Measurements from ENCODE around the gene ATG9B. TPM values are rescaled to one million over a fixed set of nuclear protein-coding genes. Genes with fewer than 3 reads are reported as not detected.

The ATG9B gene
- total and polyA plus RNA-seq, 4 donors = 2.3 to 21.3 (median 12.1) TPM

- 94% methylated on average over 14 of the region's 14 CpGs for WGBS (ENCODE audit: insufficient coverage)
- Histone ChIP-seq H3K4me1 (ENCODE audit: control insufficient read depth, insufficient read depth, low read length) (peaks cover 27% of the 10 kb centered on the region), H3K9me3 (ENCODE audit: control insufficient read depth, insufficient read depth, low read length) (no peaks in the 10 kb centered on the region), H3K4me3 (ENCODE audit: low read depth, low read length) (no peak overlapping the region), H3K36me3 (ENCODE audit: control insufficient read depth, insufficient read depth, low read length) (peaks cover 70% of the 10 kb centered on the region), H3K27ac (ENCODE audit: low read depth, low read length) (no peak overlapping the region), H3K27me3 (ENCODE audit: control insufficient read depth, insufficient read depth, low read length) (peaks cover 2% of the 10 kb centered on the region)
- no peak for DNase-seq (ENCODE audit: low read depth in 4 of 6, low spot score in 6 of 6)
Measured at GRCh38 chr7:151065516-151065915, 41.2 kb upstream of the ATG9B start.

DNA sequence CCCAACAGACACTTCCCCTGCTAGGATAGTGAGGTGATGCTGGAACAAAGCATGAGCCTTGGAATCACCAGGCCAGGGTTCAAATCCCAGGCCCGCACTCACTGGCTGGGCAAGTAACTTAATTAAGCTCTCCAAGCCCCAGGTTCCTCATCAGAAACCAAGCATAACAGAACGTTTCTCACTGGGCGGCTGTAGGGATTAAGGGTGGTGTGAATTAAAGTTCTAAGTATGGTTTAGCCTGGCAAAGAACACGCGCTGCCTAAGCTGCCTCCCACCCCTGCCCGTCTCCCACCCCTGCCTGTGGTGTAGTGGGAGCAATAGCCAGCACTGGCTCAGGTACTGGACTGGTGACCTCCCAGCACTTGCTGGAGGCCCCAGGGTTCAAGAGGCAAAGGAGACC lies 40.7 kb upstream of the ATG9B start:
- H3K36me3 ChIP-seq (ENCODE audit: control insufficient read depth, insufficient read depth, low read length) = peaks cover 65% of the 10 kb centered on the region
- peaks cover 33% of the 10 kb centered on the region for H3K4me1 ChIP-seq (ENCODE audit: control insufficient read depth, insufficient read depth, low read length)
- no peaks in the 10 kb centered on the region for H3K9me3 ChIP-seq (ENCODE audit: control insufficient read depth, insufficient read depth, low read length)
- WGBS (ENCODE audit: insufficient coverage) = 83% methylated on average over 2 of the region's 6 CpGs
- H3K4me3 ChIP-seq (ENCODE audit: low read depth, low read length) = no peak overlapping the region
- H3K27me3 ChIP-seq (ENCODE audit: control insufficient read depth, insufficient read depth, low read length) = peaks cover 2% of the 10 kb centered on the region
- no peak for DNase-seq (ENCODE audit: low read depth in 4 of 6, low spot score in 6 of 6)
- H3K27ac ChIP-seq (ENCODE audit: low read depth, low read length) = no peak overlapping the region

DNA sequence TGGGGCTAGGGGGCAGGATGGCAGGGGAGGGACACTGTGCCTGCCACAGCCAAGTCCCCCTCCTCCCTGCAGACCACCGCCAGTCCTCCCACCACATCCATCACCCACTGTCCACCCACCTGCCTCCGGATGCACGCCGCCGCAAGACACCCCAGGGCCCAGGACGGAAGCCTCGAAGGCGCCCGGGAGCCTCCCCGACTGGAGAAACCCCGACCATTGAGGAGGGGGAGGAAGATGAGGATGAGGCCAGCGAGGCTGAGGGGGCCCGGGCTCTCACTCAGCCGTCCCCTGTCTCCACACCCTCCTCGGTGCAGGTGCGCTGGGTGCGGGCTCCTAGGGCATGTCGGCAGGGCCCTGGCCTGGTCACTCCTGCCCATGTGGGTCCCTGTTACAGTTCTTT lies 40.2 kb upstream of the ATG9B start:
- WGBS (ENCODE audit: insufficient coverage) = 95% methylated on average over 15 of the region's 18 CpGs
- DNase-seq (ENCODE audit: low read depth in 4 of 6, low spot score in 6 of 6) = no peak
- Histone ChIP-seq H3K36me3 (ENCODE audit: control insufficient read depth, insufficient read depth, low read length) (peaks cover 59% of the 10 kb centered on the region), H3K9me3 (ENCODE audit: control insufficient read depth, insufficient read depth, low read length) (no peaks in the 10 kb centered on the region), H3K27me3 (ENCODE audit: control insufficient read depth, insufficient read depth, low read length) (peaks cover 2% of the 10 kb centered on the region), H3K4me1 (ENCODE audit: control insufficient read depth, insufficient read depth, low read length) (peaks cover 36% of the 10 kb centered on the region), H3K4me3 (ENCODE audit: low read depth, low read length) (no peak overlapping the region), H3K27ac (ENCODE audit: low read depth, low read length) (no peak overlapping the region)

DNA sequence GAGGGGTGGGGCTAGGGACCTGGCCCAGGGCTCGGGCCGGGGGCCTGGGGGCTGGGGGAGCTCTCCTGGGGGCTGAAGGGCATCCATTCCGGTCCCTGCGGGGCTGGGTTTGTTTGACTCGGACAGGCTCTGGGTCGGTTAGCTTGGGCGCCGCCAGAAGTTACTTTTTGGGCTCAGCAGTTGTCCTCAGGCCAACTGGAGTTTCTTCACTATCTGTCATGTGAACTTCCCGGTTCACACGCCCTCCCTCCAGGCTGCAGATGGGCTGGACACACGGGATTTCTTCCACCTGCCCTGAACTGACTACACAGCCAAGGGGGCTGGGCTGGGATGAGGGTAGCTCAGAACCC lies 38.9 kb upstream of the ATG9B start:
- WGBS (ENCODE audit: insufficient coverage) = 39% methylated on average over 10 of the region's 11 CpGs
- no peaks in the 10 kb centered on the region for H3K9me3 ChIP-seq (ENCODE audit: control insufficient read depth, insufficient read depth, low read length)
- H3K4me3 ChIP-seq (ENCODE audit: low read depth, low read length) = no peak overlapping the region
- peaks cover 47% of the 10 kb centered on the region for H3K4me1 ChIP-seq (ENCODE audit: control insufficient read depth, insufficient read depth, low read length)
- peaks cover 55% of the 10 kb centered on the region for H3K36me3 ChIP-seq (ENCODE audit: control insufficient read depth, insufficient read depth, low read length)
- H3K27me3 ChIP-seq (ENCODE audit: control insufficient read depth, insufficient read depth, low read length) = peaks cover 2% of the 10 kb centered on the region
- no peak overlapping the region for H3K27ac ChIP-seq (ENCODE audit: low read depth, low read length)
- no peak for DNase-seq (ENCODE audit: low read depth in 4 of 6, low spot score in 6 of 6)

DNA sequence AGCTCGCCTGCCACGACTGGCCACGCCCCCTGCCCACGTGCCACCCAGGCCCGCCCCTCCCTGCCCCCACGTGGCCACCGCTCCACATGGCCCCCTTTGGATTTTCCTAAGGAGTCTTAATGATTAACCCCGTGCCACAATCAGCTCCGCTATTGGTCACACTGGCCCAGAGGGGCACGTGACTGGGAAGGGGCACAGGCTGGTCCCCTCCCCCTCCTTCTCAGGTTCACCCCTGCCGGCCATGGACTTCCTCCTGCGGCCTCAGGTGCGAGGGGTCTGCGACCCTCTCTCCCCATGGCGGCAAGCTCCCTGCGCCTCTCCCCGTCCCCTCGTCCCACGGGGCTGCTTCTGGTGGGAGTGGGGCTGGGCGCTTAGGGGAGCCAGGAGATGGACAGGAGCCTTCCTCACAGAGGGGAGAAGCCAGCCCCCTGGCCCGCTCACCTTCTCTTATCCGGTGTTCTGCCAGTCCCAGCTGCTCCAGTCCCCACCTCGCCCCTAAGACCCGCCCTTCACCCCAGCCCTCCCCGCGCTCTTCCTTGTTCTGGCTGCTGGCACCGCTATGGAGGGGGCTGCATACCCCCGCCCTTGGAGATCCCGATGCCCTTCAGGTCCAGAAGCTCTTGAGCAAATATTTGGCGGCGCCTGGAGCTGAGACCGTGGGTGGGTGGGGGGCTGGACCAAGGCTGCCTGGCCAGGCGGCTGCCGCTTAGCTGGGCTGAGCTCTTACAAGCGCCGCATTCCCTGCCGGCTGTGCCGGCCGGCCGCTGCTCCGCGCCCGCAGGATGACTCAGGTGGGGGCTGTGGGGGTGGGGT lies 38.3 kb upstream of the ATG9B start:
- Histone ChIP-seq H3K27me3 (ENCODE audit: control insufficient read depth, insufficient read depth, low read length) (peaks cover 2% of the 10 kb centered on the region), H3K4me1 (ENCODE audit: control insufficient read depth, insufficient read depth, low read length) (peaks cover 50% of the 10 kb centered on the region), H3K4me3 (ENCODE audit: low read depth, low read length) (peak overlapping the region; percentile 5), H3K9me3 (ENCODE audit: control insufficient read depth, insufficient read depth, low read length) (no peaks in the 10 kb centered on the region), H3K36me3 (ENCODE audit: control insufficient read depth, insufficient read depth, low read length) (peaks cover 50% of the 10 kb centered on the region), H3K27ac (ENCODE audit: low read depth, low read length) (no peak overlapping the region)
- peak in 2 of 6 donors; percentile 35 to 72 for DNase-seq (ENCODE audit: low read depth in 4 of 6, low spot score in 6 of 6)
- WGBS (ENCODE audit: insufficient coverage) = 21% methylated on average over 23 of the region's 43 CpGs

DNA sequence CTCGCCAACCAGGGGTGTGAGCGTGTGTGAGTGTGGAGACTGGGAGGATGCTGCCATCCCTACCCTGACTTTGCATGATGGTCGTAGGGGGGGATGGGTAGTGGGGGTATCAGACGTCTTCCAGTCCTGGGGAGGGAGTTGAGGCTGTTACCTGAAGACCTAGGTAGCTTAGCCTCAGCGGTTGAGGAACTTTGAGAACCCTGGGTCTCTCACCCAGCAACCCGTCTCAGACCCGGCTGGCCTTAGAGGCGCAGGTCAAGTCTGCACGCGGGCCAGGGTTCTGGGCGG lies 37.8 kb upstream of the ATG9B start:
- Histone ChIP-seq H3K27ac (ENCODE audit: low read depth, low read length) (no peak overlapping the region), H3K9me3 (ENCODE audit: control insufficient read depth, insufficient read depth, low read length) (no peaks in the 10 kb centered on the region), H3K27me3 (ENCODE audit: control insufficient read depth, insufficient read depth, low read length) (peaks cover 2% of the 10 kb centered on the region), H3K4me1 (ENCODE audit: control insufficient read depth, insufficient read depth, low read length) (peaks cover 56% of the 10 kb centered on the region), H3K36me3 (ENCODE audit: control insufficient read depth, insufficient read depth, low read length) (peaks cover 45% of the 10 kb centered on the region), H3K4me3 (ENCODE audit: low read depth, low read length) (no peak overlapping the region)
- DNase-seq (ENCODE audit: low read depth in 4 of 6, low spot score in 6 of 6) = no peak
- WGBS (ENCODE audit: insufficient coverage) = 52% methylated on average over 10 of the region's 11 CpGs

DNA sequence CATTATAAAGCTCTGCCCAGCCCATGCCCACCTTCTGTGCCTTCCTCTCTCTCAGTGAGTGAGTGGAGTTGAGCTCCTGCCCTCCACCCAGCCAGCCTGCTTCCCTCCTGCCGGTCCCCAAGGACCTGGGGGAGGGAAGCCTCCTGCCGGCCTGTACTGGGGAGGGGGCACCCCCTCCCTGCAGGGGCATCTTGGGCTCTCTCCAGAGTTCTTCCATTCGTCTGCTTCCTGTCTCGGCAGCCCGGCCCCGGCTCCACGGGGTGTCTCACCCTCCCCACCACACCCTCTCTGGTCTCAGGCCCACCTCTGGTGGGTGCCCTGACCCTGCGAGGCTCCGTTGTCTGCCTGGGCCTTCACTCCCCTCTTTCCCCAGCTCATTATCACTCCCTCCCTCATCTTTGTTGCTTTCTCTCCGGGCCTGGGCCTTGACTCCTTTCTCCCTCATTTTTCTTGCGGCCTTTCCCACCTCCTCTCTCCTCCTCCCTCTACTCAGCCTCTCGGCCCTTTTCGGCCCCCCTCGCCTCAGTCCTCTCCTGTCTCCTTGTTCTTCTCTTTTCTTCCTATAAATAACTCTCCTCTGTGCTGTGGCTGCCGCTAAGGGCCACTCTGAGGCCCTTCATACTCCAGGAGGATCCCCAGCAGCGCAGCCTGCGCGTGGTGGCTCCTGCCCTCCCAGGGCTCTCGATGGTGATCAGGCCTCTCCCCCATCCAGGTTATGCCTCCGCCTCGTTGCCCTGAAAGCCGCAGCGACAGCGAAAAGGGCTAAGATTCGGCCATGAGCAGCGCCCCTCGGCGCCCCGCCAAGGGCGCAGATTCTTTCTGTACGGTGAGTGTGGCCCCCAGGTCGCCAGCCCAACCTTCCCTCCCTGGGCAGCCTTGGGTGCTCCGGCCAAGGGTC lies 37.2 kb upstream of the ATG9B start:
- Histone ChIP-seq H3K27ac (ENCODE audit: low read depth, low read length) (peak overlapping the region; percentile 61), H3K27me3 (ENCODE audit: control insufficient read depth, insufficient read depth, low read length) (peaks cover 2% of the 10 kb centered on the region), H3K4me3 (ENCODE audit: low read depth, low read length) (peak overlapping the region; percentile 78), H3K4me1 (ENCODE audit: control insufficient read depth, insufficient read depth, low read length) (peaks cover 62% of the 10 kb centered on the region), H3K36me3 (ENCODE audit: control insufficient read depth, insufficient read depth, low read length) (peaks cover 39% of the 10 kb centered on the region), H3K9me3 (ENCODE audit: control insufficient read depth, insufficient read depth, low read length) (no peaks in the 10 kb centered on the region)
- 35% methylated on average over 32 of the region's 33 CpGs for WGBS (ENCODE audit: insufficient coverage)
- no peak for DNase-seq (ENCODE audit: low read depth in 4 of 6, low spot score in 6 of 6)

DNA sequence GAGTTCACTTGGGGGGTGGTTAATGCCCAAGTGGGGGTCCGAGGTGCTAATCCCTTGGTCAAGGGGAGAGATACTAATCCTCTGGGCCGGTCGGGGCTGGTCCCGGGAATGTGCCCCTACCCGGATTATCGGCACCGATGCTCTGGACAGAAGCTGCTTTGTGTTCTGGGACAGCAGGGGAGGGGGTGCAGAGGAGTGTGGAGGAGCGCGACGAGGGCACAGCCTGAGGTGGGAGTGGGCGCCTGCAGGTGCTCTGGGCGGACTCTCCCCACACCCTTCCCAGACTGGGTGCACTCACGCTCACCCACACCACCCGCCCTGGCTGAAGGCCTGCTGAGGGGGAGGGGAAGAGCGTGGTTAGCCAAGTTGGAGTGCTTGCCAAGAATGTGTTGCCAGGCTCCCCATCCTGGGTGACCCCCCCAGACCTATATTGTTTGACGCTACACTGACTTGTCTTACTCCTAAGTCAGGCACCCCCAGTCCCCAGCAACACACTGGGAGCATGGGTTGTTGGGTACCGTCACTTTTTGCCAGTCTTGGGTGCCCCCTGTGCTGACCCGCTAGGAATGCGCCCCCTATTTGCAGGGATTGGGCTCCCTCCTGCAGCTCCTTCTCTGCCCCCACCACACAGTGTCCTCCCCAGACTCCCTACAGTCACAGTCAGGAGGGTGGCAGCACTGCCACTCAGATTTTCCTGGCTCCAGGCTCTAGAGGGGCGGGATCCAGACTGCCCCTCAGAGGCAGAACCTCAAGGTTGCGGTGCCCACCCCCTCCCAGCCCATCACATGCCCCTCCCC lies 36.3 kb upstream of the ATG9B start:
- H3K36me3 ChIP-seq (ENCODE audit: control insufficient read depth, insufficient read depth, low read length) = peaks cover 31% of the 10 kb centered on the region
- no peaks in the 10 kb centered on the region for H3K9me3 ChIP-seq (ENCODE audit: control insufficient read depth, insufficient read depth, low read length)
- peak in 2 of 6 donors; percentile 51 to 59 for DNase-seq (ENCODE audit: low read depth in 4 of 6, low spot score in 6 of 6)
- H3K27me3 ChIP-seq (ENCODE audit: control insufficient read depth, insufficient read depth, low read length) = peaks cover 2% of the 10 kb centered on the region
- H3K4me1 ChIP-seq (ENCODE audit: control insufficient read depth, insufficient read depth, low read length) = peaks cover 69% of the 10 kb centered on the region
- 24% methylated on average over 5 of the region's 21 CpGs for WGBS (ENCODE audit: insufficient coverage)
- H3K27ac ChIP-seq (ENCODE audit: low read depth, low read length) = peak overlapping the region; percentile 85
- peak overlapping the region; percentile 78 for H3K4me3 ChIP-seq (ENCODE audit: low read depth, low read length)

GRCh38 chr7:151060113-151060415 lies 35.8 kb upstream of the ATG9B start:
- Histone ChIP-seq H3K4me1 (ENCODE audit: control insufficient read depth, insufficient read depth, low read length) (peaks cover 71% of the 10 kb centered on the region), H3K27ac (ENCODE audit: low read depth, low read length) (peak overlapping the region; percentile 85), H3K27me3 (ENCODE audit: control insufficient read depth, insufficient read depth, low read length) (peaks cover 2% of the 10 kb centered on the region), H3K36me3 (ENCODE audit: control insufficient read depth, insufficient read depth, low read length) (peaks cover 31% of the 10 kb centered on the region), H3K4me3 (ENCODE audit: low read depth, low read length) (peak overlapping the region; percentile 78), H3K9me3 (ENCODE audit: control insufficient read depth, insufficient read depth, low read length) (no peaks in the 10 kb centered on the region)
- 0% methylated on average over 17 of the region's 17 CpGs for WGBS (ENCODE audit: insufficient coverage)
- DNase-seq (ENCODE audit: low read depth in 4 of 6, low spot score in 6 of 6) = no peak
